HG03521 (cell line): Measurements from ENCODE around the gene IGHMBP2.
"Not testable (repeated sequence)": the region's sequence is repeated elsewhere in the genome, so short reads cannot be mapped to it uniquely, and the experiment has no call there.

Experiments
- ATAC-seq: cut with Tn5 transposase; IDR thresholded peaks from one replicate; pipeline ENCODE4 v1.9.1; 2021; ENCODE audit warnings: mild to moderate bottlenecking, moderate library complexity; ENCODE audit not compliant: unreplicated experiment

IGHMBP2 gene

GRCh38 chr11:68903288-68904247 is at the start of gene IGHMBP2, which contains the start of gene MRPL21:
TSS of gene IGHMBP2 (plus strand) at chr11:68903891. CDS start at chr11:68903953, 62 bp downstream.
TSS of gene MRPL21 (minus strand) at chr11:68903832. CDS start at chr11:68903810, 22 bp downstream.
- ATAC-seq = peak; percentile 84

GRCh38 chr11:68854273-68854958 is 49.3 kb upstream of the IGHMBP2 start:
- ATAC-seq = no peak

GRCh38 chr11:68855205-68855981 is 48.3 kb upstream of the IGHMBP2 start:
- ATAC-seq = no peak

GRCh38 chr11:68856425-68857030 is 47.2 kb upstream of the IGHMBP2 start:
- not testable (repeated sequence) for ATAC-seq

GRCh38 chr11:68857037-68857586 is 46.6 kb upstream of the IGHMBP2 start:
- no peak for ATAC-seq

GRCh38 chr11:68859123-68859522 is 44.6 kb upstream of the IGHMBP2 start:
- no peak for ATAC-seq

GRCh38 chr11:68862421-68862820 is 41.3 kb upstream of the IGHMBP2 start:
- ATAC-seq = no peak

GRCh38 chr11:68863553-68864265 is 40.0 kb upstream of the IGHMBP2 start:
- ATAC-seq = no peak

- no peak for ATAC-seq
These were observed 38.5 kb upstream of the IGHMBP2 start for GRCh38 chr11:68865241-68865640.

GRCh38 chr11:68867066-68867465 is 36.6 kb upstream of the IGHMBP2 start:
- no peak for ATAC-seq

- ATAC-seq = no peak
These were observed 35.4 kb upstream of the IGHMBP2 start for GRCh38 chr11:68868221-68868835.

- ATAC-seq = no peak
These were observed 33.2 kb upstream of the IGHMBP2 start for GRCh38 chr11:68870470-68870869.

GRCh38 chr11:68872216-68873003 is 31.3 kb upstream of the IGHMBP2 start:
- ATAC-seq = no peak

GRCh38 chr11:68878022-68878421 is 25.7 kb upstream of the IGHMBP2 start:
- ATAC-seq = no peak

GRCh38 chr11:68880851-68881250 is 22.8 kb upstream of the IGHMBP2 start:
- ATAC-seq = no peak

- ATAC-seq = no peak
These were observed 22.4 kb upstream of the IGHMBP2 start for GRCh38 chr11:68881320-68881719.

- no peak for ATAC-seq
These were observed 21.3 kb upstream of the IGHMBP2 start for GRCh38 chr11:68882391-68882790.

GRCh38 chr11:68884827-68885226 is 18.9 kb upstream of the IGHMBP2 start:
- ATAC-seq = not testable (repeated sequence)
